GM20431 (cell line): ENCODE data around the gene BTN1A1.
"Not testable (repeated sequence)": the region's sequence is repeated elsewhere in the genome, so short reads cannot be mapped to it uniquely, and the experiment has no call there.

Experiments used
- in situ Hi-C: fragments of 300-500 bp; cut with MseI, MboI; formaldehyde crosslinking; loops from one replicate; pipeline ENCODE4 v1.15.0; 2020; ENCODE audit warnings: low sequenced_read_pairs; ENCODE audit not compliant: unreplicated experiment

Gene BTN1A1

GRCh38 chr6:26507658-26508057 lies 7.6 kb downstream of the BTN1A1 start:
- in situ Hi-C loops: no loop called here

- in situ Hi-C loops: not testable (repeated sequence)
Observed at GRCh38 chr6:26511033-26511432, 10.9 kb downstream of the BTN1A1 start.

- in situ Hi-C loops: no loop called here
Observed at GRCh38 chr6:26514984-26515383, 14.9 kb downstream of the BTN1A1 start.

GRCh38 chr6:26516481-26517427 lies 16.7 kb downstream of the BTN1A1 start:
- in situ Hi-C loops: no loop called here

GRCh38 chr6:26519359-26519758 lies 19.3 kb downstream of the BTN1A1 start:
- in situ Hi-C loops: no loop called here

GRCh38 chr6:26520237-26520849 lies 20.2 kb downstream of the BTN1A1 start:
- in situ Hi-C loops: no loop called here

GRCh38 chr6:26520850-26521599 lies 20.9 kb downstream of the BTN1A1 start:
- in situ Hi-C loops: no loop called here

GRCh38 chr6:26521600-26522391 lies 21.7 kb downstream of the BTN1A1 start:
- in situ Hi-C loops: no loop called here

GRCh38 chr6:26522486-26523228 lies 22.6 kb downstream of the BTN1A1 start:
- in situ Hi-C loops: not testable (repeated sequence)

GRCh38 chr6:26524314-26524713 lies 24.2 kb downstream of the BTN1A1 start:
- in situ Hi-C loops: not testable (repeated sequence)

GRCh38 chr6:26524722-26525370 lies 24.7 kb downstream of the BTN1A1 start:
- in situ Hi-C loops: loop anchor here (25.0 kb wide), 1 partner anchor 188 kb away; no protein-coding TSS in a partner anchor

GRCh38 chr6:26525838-26526237 lies 25.7 kb downstream of the BTN1A1 start:
- in situ Hi-C loops: loop anchor here (25.0 kb wide), 1 partner anchor 189 kb away; no protein-coding TSS in a partner anchor

- in situ Hi-C loops: loop anchor here (25.0 kb wide), 1 partner anchor 190 kb away; no protein-coding TSS in a partner anchor
Observed at GRCh38 chr6:26526928-26527327, 26.8 kb downstream of the BTN1A1 start.

- in situ Hi-C loops: loop anchor here (25.0 kb wide), 1 partner anchor 193 kb away; no protein-coding TSS in a partner anchor
Observed at GRCh38 chr6:26530203-26530602, 30.1 kb downstream of the BTN1A1 start.

GRCh38 chr6:26531897-26532296 lies 31.8 kb downstream of the BTN1A1 start:
- in situ Hi-C loops: loop anchor here (25.0 kb wide), 1 partner anchor 195 kb away; no protein-coding TSS in a partner anchor

GRCh38 chr6:26532699-26533531 lies 32.8 kb downstream of the BTN1A1 start:
- in situ Hi-C loops: loop anchor here (25.0 kb wide), 1 partner anchor 196 kb away; no protein-coding TSS in a partner anchor

GRCh38 chr6:26533532-26533931 lies 33.4 kb downstream of the BTN1A1 start:
- in situ Hi-C loops: loop anchor here (25.0 kb wide), 1 partner anchor 196 kb away; no protein-coding TSS in a partner anchor
